OCI-LY7 (cell line): ENCODE measurements around the gene PLD1. TPM values are rescaled to one million over a fixed set of nuclear protein-coding genes. Genes with fewer than 3 reads are reported as not detected.

Source experiments
- BruUV-seq: library from RNA; stranded (reverse); fragments of 400-500 nt; replicated peaks from 2 replicates; lab custom pipeline; 2021; lab: Mats Ljungman, UMichigan
- CTCF ChIA-PET: fragments of 300-600 bp; sonication (Branson Sonifier 250); formaldehyde crosslinking; loops from one replicate; lab custom pipeline; 2022; ENCODE audit warnings: antibody characterized with exemption; ENCODE audit not compliant: unreplicated experiment; lab: Charles Lee
- POLR2A ChIA-PET: fragments of 300-600 bp; sonication (Branson Sonifier 250); formaldehyde crosslinking; loops from one replicate; lab custom pipeline; 2022; ENCODE audit warnings: antibody characterized with exemption; lab: Charles Lee
- DNase-seq: peaks from one replicate; pipeline ENCODE4 v3.0.0-alpha.2; 2015; ENCODE audit warnings: low spot score
- H2AFZ ChIP-seq: fragments of 200-600 bp; sonication (generic), shearing (Covaris generic); 2 replicates; pipeline ENCODE4 v1.6.1; 2014; ENCODE audit warnings: mild to moderate bottlenecking, antibody characterized with exemption, low read length, moderate library complexity
- H3K27ac ChIP-seq: fragments of 200-600 bp; sonication (generic); 2 replicates; pipeline ENCODE4 v1.5.1; 2014; ENCODE audit warnings: mixed run types, low read depth, mild to moderate bottlenecking, moderate library complexity, low read length, inconsistent platforms; ENCODE audit not compliant: poor library complexity, severe bottlenecking
- H3K36me3 ChIP-seq: fragments of 200-600 bp; sonication (generic); 2 replicates; pipeline ENCODE4 v1.6.1; 2014; ENCODE audit warnings: mild to moderate bottlenecking, antibody characterized with exemption, low read length, moderate library complexity, mixed read lengths; ENCODE audit not compliant: insufficient read depth
- H3K4me1 ChIP-seq: fragments of 200-600 bp; sonication (generic); 2 replicates; pipeline ENCODE4 v1.5.1; 2014; ENCODE audit warnings: mild to moderate bottlenecking, low read length; ENCODE audit not compliant: insufficient read depth, poor library complexity, severe bottlenecking
- H3K4me2 ChIP-seq: fragments of 200-600 bp; sonication (generic); 2 replicates; pipeline ENCODE4 v1.6.1; 2014; ENCODE audit warnings: mild to moderate bottlenecking, low read length
- H3K4me3 ChIP-seq: fragments of 200-600 bp; sonication (generic); 2 replicates; pipeline ENCODE4 v1.5.1; 2014; ENCODE audit warnings: mild to moderate bottlenecking, low read depth, low read length; ENCODE audit not compliant: poor library complexity, severe bottlenecking
- H3K79me2 ChIP-seq: fragments of 200-600 bp; sonication (generic); 2 replicates; pipeline ENCODE4 v1.6.1; 2016; ENCODE audit warnings: low read depth, mild to moderate bottlenecking, low read length, moderate library complexity, mixed read lengths; ENCODE audit not compliant: insufficient read depth
- H3K9me2 ChIP-seq: fragments of 200-600 bp; sonication (generic); 2 replicates; pipeline ENCODE4 v1.6.1; 2016; ENCODE audit warnings: mild to moderate bottlenecking, low read length, mixed read lengths; ENCODE audit not compliant: insufficient read depth
- H3K9me3 ChIP-seq: fragments of 200-600 bp; sonication (generic); 2 replicates; pipeline ENCODE4 v1.6.1; 2014; ENCODE audit warnings: mild to moderate bottlenecking, mixed run types, low read length, mixed read lengths
- H4K20me1 ChIP-seq: fragments of 200-600 bp; sonication (generic); 2 replicates; pipeline ENCODE4 v1.6.1; 2014; ENCODE audit warnings: mild to moderate bottlenecking, antibody characterized with exemption, low read length, moderate library complexity, mixed read lengths; ENCODE audit not compliant: insufficient read depth
- EZH2phosphoT487 ChIP-seq: fragments of 200-600 bp; sonication (generic); IDR thresholded peaks from 2 replicates; pipeline ENCODE4 v1.6.1; 2018; ENCODE audit warnings: low read depth, borderline replicate concordance, mild to moderate bottlenecking, mixed run types, antibody characterized with exemption, low read length, moderate library complexity, mixed read lengths
- intact Hi-C: fragments of 100-400 bp; cut with micrococcal nuclease; formaldehyde crosslinking; loops from one replicate; pipeline ENCODE4 v1.10.0; 2022; ENCODE audit not compliant: unreplicated experiment
- total RNA-seq, 2 experiments: library from RNA; depleted of rRNA in 1 of 2; stranded (reverse); fragments of >200 nt in 1 of 2; shearing (Covaris generic) in 1 of 2; gene quantifications; 2 replicates each; pipeline ENCODE4 v1.2.3, GENCODE V29; 2014 to 2022
- TF ChIP-seq, protein P1 (sequence below): fragments of 200-600 bp; sonication (generic); conservative IDR thresholded peaks from 2 replicates; pipeline ENCODE4 v1.5.1; 2014; ENCODE audit warnings: mild to moderate bottlenecking, antibody characterized with exemption, low read length, moderate library complexity, mixed read lengths

The PLD1 gene
- total RNA-seq, 2 experiments from 2014 or later: not detected

DNA sequence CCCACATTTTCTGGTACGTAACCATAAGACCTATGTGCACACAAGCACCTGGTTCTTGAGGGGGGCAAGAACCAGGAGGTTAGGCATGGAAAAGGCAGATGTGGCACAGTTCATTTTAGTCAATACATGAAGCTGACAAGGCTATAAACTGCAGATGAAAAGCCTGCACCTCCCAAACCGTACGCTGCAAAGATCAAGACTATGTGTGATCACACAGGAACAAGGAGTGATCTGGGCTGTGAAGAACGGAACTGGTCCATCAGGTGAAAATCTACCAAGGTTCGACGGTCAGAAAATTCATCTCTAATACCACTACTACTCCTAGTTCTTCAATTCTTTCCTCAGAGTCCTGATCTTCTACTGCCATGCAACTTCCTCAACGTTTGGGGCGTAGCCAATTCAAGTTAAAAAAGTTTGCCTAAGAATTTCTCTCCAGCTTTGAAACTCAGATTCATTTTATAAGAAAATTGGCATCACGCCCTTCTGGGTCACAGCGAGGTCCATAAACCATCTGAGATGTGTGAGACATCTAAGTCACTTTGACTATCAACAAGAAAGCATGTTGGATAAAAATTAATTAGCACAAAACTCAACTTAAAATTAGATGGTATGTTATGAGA lies 41.9 kb downstream of the PLD1 start:
- intact Hi-C loops: no loop called here
- no TSS peak for BruUV-seq
- Histone ChIP-seq H3K4me1 (no peaks in the 10 kb centered on the region), H3K27ac (no peak overlapping the region), H3K9me2 (no peaks in the 10 kb centered on the region), H3K4me3 (no peak overlapping the region), H3K79me2 (no peaks in the 10 kb centered on the region), H3K36me3 (no peaks in the 10 kb centered on the region), H3K9me3 (no peaks in the 10 kb centered on the region), H3K4me2 (no peak overlapping the region), H4K20me1 (no peaks in the 10 kb centered on the region), H2AFZ (no peak overlapping the region)
- POLR2A ChIA-PET: interaction anchor here (1.0 kb wide), 1 partner anchor 17 kb away, joined by 4 read pairs; no protein-coding TSS in a partner anchor
- no peak for TF ChIP-seq EZH2phosphoT487
- TF ChIP-seq, protein P1, sequence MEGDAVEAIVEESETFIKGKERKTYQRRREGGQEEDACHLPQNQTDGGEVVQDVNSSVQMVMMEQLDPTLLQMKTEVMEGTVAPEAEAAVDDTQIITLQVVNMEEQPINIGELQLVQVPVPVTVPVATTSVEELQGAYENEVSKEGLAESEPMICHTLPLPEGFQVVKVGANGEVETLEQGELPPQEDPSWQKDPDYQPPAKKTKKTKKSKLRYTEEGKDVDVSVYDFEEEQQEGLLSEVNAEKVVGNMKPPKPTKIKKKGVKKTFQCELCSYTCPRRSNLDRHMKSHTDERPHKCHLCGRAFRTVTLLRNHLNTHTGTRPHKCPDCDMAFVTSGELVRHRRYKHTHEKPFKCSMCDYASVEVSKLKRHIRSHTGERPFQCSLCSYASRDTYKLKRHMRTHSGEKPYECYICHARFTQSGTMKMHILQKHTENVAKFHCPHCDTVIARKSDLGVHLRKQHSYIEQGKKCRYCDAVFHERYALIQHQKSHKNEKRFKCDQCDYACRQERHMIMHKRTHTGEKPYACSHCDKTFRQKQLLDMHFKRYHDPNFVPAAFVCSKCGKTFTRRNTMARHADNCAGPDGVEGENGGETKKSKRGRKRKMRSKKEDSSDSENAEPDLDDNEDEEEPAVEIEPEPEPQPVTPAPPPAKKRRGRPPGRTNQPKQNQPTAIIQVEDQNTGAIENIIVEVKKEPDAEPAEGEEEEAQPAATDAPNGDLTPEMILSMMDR: no peak
- CTCF ChIA-PET: no interaction called here
- no peak for DNase-seq

DNA sequence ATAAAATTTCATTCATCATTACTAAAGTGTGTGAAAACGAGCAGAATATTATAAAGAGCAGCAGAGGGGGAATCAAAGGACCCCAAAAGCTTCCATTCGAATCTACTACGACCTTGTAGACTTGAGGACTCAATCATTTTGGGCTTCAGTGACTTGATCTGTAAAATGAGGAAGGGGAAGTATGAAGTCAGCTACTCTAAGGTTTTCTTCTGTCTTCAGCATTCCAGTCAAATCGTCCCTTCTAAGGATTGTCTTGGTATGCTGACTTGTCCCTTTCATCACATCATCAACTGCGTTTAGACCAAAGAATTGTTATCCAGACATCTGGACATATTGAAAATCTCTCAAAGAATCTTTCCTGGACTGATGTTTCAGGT lies 44.8 kb downstream of the PLD1 start:
- no peak for DNase-seq
- H3K36me3 ChIP-seq: no peaks in the 10 kb centered on the region
- no peak overlapping the region for H3K4me2 ChIP-seq
- intact Hi-C loops: no loop called here
- no peak overlapping the region for H3K27ac ChIP-seq
- TF ChIP-seq, protein P1: no peak
- TF ChIP-seq EZH2phosphoT487: no peak
- ChIA-PET CTCF (no interaction called here), POLR2A (interaction anchor here (0.6 to 0.7 kb wide), 4 partner anchors 9 to 152 kb away, joined by 3 to 4 read pairs (median 3); no protein-coding TSS in a partner anchor)
- H3K4me3 ChIP-seq: no peak overlapping the region
- no peaks in the 10 kb centered on the region for H3K79me2 ChIP-seq
- no peak overlapping the region for H2AFZ ChIP-seq
- no TSS peak for BruUV-seq
- H3K9me3 ChIP-seq: no peaks in the 10 kb centered on the region
- no peaks in the 10 kb centered on the region for H3K9me2 ChIP-seq
- no peaks in the 10 kb centered on the region for H4K20me1 ChIP-seq
- H3K4me1 ChIP-seq: no peaks in the 10 kb centered on the region

DNA sequence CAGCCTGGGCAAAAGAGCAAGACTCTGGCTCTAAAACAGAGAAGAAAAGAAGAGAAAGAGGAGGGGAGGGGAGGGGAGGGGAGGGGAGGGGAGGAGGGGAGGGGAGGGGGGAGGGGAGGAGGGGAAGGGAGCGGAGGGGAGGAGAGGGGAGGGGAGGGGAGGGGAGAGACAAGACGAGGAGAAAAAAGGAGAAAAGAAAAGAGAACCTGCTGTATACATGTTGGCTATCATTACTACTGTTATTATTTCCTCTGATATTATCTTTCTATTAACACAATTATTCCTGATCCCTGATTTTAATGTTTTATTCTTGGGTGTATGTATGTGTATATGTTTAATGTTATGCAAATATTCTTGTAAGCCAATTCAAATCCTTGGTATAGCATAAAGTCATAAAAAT lies 46.9 kb downstream of the PLD1 start:
- CTCF ChIA-PET: no interaction called here
- intact Hi-C loops: no loop called here
- Histone ChIP-seq H3K9me2 (no peaks in the 10 kb centered on the region), H3K4me2 (no peak overlapping the region), H3K4me3 (no peak overlapping the region), H3K79me2 (no peaks in the 10 kb centered on the region), H4K20me1 (no peaks in the 10 kb centered on the region), H3K4me1 (no peaks in the 10 kb centered on the region), H3K27ac (no peak overlapping the region), H2AFZ (no peak overlapping the region), H3K9me3 (no peaks in the 10 kb centered on the region), H3K36me3 (no peaks in the 10 kb centered on the region)
- no peak for DNase-seq
- TF ChIP-seq, protein P1: no peak
- TF ChIP-seq EZH2phosphoT487: no peak
- POLR2A ChIA-PET: interaction anchor here (0.6 to 1.1 kb wide), 2 partner anchors 9 to 1024 kb away, joined by 3 read pairs; no protein-coding TSS in a partner anchor
- BruUV-seq: no TSS peak
